GM19395 (cell line): ENCODE measurements around the gene ZNF627.
"Not testable (repeated sequence)": the region's sequence is repeated elsewhere in the genome, so short reads cannot be mapped to it uniquely, and the experiment has no call there.

Source experiments
- ATAC-seq: cut with Tn5 transposase; IDR thresholded peaks from one replicate; pipeline ENCODE4 v1.9.1; 2021; ENCODE audit warnings: mild to moderate bottlenecking, moderate library complexity; ENCODE audit not compliant: unreplicated experiment

Gene ZNF627

DNA sequence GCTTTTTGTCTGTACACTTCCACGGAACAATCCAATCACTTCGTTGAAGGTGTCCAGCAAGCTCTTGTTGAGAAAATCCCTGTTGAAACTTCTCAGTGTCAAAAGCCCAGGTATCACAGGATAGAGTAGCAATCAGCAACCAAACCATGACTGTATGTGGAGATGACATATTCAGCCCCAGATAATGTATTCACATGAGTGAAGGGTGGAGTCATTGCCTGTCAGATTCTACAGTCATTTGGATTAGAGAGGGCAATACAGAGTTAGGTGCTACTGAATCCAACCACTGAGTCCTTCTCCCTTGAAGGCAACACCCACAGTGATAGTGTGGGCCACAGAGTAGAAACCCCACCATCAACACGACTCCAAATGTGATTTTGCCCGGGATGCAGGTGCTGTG lies 23.3 kb downstream of the ZNF627 start:
- ATAC-seq, result no peak

DNA sequence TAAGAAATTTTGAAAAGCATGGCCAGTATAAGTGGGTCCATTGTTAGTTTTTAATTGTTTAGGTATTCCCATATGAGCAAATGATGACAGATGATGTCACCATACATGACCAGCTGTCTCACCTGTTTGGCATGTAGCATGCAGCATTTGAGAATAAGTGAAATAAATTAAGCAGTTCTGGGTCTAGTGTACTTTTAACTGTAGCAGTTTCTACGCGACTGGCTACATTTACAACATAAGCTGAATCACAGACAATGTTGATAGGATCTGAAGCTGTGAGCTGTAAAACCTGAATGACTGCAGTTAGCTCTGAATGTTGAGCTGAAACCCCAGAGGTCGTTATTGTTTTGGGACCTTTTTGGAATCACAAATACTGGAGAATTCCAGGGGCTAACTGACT lies 25.1 kb downstream of the ZNF627 start:
- not testable (repeated sequence) for ATAC-seq

DNA sequence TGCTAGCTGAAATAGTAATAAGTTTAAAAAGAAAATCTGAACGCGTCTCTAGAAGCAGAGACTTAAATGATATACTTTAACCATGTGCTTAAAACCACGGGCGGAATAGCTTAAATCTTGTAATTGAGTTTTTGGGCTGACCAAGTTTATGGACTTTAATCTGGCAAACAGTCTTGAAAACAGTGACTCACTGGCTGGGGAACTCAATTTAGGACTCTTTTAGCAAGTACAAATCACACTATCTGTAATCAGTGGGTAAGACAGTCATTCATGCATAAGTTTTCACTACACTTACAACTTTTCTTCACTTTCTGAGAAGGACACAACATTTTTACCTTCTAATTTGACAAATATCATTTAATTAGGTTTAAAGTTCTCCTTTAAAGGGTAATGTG lies 26.8 kb downstream of the ZNF627 start:
- ATAC-seq, result no peak

DNA sequence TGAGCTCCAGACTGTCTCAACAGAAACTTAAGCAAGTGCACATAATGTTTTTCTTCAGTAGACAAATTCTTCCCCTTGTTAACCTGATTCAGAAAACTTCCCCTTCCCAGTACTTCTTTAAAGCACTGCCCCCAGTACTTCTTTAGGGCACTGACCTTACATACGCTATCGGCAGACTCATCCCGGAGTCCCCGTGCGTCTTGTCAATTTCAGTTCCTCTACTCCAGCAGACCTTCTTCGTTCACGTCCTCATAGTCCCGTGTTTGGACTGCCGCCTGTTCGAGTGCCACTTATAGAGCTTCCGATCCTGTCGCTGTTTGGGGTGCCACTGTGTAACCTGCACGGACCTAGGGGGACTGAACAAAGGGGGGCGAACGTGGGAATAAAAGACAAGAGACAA lies 29.0 kb downstream of the ZNF627 start:
- ATAC-seq, result no peak

DNA sequence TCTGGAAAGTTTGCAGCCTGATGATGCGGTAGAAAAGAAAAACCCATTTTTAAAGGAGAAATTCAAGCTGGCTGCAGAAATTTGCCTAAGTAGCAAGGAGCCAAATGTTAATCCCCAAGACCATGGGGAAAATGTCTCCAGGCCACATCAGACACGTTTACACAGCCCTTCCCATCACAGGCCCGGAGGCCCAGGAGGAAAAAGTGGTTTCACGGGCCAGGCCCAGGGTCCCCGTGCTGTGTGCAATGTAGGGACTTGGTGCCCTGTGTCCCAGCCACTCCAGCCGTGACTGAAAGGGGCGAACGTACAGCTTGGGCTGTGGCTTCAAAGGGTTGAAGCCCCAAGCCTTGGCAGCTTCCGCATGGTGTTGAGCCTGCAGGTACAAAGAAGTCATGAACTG lies 35.9 kb downstream of the ZNF627 start:
- no peak for ATAC-seq

DNA sequence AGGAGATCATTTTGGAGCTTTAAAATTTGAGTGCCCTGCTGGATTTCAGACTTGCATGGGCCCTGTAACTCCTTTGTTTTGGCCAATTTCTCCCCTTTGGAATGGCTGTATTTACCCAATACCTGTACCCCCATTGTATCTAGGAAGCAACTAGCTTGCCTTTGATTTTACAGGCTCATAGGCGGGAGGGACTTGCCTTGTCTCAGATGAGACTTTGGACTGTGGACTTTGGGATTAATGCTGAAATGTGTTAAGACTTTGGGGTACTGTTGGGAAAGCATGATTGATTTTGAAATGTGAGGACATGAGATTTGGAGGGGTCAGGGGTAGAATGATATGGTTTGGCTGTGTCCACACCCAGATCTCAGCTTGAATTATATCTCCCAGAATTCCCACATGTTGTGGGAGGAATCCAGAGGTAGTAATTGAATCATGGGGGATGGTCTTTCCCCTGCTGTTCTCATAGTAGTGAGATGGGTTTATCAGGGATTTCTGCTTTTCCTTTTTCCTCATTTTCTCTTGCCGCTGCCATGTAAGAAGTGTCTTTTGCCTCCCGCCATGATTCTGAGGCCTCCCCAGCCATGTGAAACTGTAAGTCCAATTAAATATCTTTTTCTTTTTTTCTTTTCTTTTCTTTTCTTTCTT lies 36.9 kb downstream of the ZNF627 start:
- not testable (repeated sequence) for ATAC-seq

DNA sequence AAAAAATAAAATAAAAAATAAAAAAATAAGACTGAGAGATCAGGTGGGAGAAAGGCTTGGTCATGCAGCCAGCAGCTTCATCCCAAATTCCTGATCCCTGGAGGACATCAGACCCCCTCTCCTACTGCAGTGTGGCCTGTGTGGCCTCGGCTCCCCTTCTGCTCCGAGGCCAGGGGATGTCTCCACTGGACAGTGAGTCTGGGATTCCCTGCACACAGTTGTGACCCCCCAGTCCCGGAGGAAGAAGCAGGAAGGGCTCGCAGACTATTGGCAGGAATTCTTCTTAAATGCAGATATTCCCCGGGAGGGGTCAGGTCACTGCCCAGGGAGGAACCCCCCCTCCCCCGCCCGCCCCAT lies 41.9 kb downstream of the ZNF627 start:
- ATAC-seq, result no peak

DNA sequence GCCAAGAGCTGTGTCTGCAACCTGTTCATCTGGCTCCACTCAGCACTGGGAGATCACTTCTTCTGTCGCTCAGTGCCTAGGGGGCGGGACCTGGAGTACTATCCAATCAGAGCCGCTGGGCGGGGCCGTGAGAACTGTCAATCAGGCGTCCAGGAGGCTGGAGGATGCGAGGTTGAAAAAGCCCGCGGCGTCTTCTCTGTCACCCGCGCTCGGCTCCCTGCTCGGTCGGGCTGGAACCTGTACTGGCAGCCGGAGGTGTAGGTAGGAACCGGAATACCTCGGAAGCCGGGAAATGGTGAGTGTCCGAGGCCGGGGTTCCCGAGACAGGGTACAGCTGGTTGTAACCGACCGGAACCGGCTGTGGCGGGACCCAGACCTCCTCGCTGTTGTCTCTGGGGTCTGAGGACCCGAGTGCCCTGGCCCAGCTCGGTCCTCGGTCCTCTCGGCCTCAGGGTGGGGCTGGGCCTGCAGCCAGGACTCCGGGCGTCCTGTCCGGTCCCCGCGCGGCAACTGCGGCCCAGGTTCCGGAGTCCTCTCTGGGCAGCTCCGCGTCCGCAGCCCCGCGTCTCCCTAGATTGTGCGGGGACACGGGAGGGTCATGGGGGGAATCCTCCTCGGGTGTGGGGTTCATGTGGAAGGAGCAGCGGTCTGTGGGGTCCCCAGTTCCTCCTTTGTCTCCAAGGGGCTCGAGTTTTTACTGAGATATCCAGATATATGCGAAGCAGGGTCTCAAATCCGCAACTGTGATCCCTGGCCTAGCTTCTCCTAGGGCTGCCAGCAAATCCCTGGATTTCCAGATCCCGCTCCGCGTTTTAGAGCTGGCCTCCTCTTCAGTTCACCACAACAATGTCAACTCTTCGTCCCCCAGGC lies 42.6 kb downstream of the ZNF627 start:
- peak; percentile 91 for ATAC-seq

DNA sequence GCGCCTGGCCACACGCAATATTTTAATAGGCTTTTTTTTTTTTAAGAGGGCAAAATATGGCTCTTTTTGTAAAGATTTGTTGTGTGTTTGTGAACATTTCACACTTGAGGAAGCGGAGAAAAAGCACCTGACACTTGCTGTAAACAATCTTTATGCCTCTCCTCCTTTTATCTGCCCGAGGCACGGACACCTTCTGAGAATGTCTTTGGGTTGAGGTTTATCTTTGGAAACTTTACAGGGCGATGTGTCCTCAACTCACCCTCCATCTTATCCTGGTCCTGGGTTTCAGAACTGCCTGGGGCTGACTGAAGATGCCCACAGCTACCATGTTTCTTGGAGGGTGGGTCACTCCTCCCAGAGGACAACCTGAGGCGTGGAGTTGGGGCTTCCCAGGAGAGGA lies 44.0 kb downstream of the ZNF627 start:
- ATAC-seq, result no peak

DNA sequence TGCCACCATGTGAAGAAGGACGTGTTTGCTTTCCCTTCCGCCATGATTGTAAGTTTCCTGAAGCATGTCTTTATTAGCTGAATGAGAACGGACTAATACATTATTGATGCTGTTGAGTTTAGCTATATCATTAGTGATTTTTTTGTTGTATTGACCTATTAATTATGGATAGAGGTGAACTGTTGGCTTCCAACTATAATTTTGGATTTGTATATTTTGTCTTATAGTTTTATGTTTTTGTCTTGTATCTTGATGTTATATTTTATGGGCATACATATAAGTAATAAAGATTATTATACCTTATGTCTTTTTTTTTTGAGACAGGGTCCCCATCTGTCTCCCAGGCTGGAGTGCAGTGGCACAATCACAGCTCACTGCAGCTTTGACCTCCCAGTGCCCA lies 45.6 kb downstream of the ZNF627 start:
- no peak for ATAC-seq

DNA sequence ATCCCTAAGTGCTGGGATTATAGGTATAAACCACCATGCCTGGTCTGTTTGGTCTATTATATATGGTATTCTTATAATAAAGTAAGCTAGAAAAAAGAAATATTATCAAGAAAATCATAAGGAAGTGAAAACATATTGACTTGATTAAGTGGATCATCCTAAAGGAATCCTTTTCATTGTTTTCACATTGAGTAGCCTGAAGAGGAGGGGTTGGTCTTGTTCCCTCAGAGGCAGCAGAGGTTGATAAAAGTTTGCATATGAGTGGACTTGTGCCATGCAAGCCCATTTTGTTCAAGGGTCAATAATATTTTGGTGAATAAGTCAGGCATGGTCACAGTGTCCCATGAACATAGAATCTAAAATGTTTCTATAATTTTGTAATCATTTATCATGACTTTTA lies 52.7 kb downstream of the ZNF627 start:
- ATAC-seq, result no peak

DNA sequence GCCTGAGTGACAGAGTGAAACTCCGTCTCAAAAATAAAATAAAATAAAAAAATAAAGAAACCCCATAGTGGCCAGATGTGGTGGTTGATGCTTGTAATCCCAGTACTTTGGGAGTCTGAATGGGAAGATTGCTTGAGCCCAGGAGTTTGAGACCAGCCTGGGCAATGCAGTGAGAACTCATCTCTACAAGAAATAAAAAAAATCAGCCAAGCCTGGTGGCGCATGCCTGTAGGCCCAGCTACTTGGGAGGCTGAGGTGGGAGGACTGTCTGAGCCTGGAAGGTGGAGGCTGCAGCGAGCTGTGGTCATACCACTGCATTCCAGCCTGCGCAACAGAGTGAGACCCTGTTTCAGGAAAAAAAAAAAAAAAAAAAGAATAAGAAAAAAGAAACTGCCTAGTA lies 53.8 kb downstream of the ZNF627 start:
- no peak for ATAC-seq

DNA sequence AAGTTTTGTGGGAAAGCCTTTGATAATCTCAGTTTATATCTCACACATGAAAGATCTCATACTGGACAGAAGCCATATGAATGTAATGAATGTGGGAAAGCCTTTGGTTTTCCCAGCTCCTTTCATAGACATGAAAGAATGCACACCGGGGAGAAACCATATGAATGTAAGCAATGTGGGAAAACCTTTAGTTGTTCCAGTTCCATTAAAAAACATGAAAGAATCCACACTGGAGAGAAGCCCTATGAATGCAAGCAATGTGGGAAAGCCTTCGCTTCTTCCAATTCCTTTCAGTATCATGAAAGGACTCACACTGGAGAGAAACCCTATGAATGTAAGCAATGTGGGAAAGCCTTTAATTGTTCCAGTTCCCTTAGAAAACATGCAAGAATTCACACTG lies 54.8 kb downstream of the ZNF627 start:
- ATAC-seq, result no peak

DNA sequence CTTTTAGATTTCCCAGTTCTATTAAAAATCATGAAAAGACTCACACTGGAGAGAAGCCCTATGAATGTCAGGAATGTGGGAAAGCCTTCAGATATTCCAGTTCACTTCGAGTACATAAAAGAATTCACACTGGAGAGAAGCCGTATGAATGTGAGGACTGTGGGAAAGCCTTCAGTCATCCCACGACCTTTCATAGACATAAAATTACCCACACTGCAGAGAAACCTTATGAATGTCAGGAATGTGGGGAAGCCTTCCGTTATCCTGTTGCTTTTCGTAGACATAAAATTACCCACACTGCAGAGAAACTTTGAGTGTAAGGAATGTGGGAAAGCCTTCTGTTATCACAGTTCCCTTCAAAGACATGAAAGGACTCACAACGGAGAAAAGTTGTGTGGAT lies 55.2 kb downstream of the ZNF627 start:
- ATAC-seq, result no peak

DNA sequence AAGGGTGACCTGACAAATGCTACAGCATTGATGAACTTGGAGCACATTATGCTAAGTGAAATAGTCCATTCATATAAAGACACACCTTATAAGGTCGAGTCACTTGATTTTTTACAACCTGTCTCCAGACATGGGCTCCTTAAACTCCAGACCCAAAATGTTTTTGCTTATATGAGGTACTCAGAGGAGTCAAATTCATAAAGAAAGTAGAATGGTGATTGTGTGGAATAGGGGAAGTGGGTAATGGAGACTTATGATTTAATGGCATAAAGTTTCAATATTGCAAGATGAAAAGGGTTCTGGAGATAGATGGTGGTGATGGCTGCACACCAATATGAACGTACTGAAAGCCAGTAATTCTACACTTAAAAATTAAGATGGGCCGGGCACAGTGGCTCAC lies 59.3 kb downstream of the ZNF627 start:
- no peak for ATAC-seq

DNA sequence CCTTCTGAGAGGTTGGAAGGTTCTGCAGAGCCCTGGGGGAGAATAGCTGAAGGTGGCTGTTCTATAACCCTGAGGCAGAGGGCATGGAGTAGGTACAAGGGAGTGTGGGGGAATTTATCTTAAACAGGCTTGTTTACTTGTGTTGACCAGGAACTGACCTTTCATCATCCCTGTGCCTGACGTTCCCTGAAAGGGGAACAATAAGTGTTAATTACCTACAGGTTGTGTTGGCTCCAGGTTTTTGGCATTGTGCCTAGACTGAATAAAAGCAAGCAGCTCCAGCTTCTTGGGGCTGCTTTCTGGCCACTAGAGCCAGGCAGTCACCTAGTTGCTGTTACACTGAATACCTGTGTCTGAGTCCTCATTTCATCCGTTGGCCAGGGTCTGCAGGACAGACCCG lies 60.0 kb downstream of the ZNF627 start:
- no peak for ATAC-seq

DNA sequence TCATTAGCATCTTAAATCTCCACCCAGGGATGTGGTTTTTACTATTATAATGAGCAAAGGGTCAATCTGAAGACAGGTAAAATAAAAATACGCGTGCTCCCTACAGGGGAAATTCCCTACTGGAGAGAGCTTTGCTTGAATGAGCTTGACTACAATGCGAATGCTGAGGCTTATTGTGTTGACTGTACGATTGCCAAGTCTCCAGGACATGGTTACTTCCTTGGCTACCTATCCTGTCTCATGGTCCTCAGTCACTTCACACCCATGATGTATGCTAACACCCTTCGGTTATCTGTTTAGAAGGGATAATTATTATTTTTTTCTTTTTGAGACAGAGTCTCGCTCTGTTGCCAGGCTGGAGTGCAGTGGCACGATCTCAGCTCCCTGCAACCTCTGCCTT lies 61.7 kb downstream of the ZNF627 start:
- no peak for ATAC-seq

DNA sequence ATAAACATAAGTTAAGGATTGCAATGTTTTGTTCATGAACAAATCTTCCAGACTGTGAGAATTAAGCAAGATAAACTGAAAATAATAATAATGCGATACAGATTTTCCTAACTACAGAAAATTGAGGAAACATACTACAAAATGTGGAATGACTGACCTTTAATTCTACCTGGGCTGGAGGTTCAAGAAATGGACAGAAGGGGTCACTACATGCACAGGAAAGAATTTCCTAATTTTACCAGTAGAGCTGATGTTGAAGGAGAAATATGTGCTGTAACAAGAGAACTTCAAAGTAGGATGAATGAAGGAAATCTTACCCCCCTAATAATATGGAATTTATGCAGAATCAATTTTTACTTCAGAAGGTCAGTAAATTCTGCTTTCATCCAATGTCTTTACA lies 62.3 kb downstream of the ZNF627 start:
- no peak for ATAC-seq

DNA sequence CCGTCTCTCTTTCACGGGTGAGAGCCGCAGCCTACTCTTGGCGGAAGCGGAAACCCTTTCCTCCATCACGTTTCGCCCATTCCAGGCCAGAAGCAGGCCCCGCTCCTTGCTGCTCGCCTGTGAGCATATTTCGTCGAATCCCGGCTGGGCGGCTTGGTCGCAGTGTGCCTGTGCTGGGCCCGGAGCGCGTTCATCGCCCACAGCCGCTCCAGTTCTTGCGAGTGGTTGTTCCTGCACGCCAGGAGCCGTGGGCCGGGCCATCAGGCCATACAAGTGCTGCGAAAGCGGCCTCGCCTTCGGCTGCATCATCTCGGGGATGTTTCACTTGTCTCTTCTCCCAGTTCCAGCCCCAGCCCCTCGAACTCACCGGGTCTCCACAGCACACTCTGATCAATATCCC lies 65.0 kb downstream of the ZNF627 start:
- ATAC-seq, result no peak

DNA sequence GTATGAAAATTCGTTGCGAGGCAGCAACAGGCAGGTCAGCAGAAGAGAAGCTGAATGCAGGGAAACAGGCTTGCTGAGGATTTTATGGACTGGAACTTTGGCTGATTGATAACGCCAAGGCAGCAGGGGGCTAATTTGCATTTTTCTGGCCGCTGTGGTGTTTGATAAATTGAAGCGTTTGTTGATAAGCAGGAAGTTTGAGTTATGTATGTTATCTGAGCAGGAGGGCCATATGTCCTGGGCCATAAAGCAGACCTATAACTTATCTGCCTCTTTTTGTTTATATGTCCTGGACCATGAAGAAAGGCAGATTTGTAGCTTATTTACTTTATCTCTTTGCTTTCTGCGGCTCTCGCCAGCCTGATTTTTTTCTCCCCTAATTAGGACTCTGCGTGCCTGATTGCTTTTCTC lies 65.9 kb downstream of the ZNF627 start:
- no peak for ATAC-seq
